HepG2 (cell line): ENCODE measurements around the gene RNF125. TPM values are rescaled to one million over a fixed set of nuclear protein-coding genes. Genes with fewer than 3 reads are reported as not detected.

Experiments used
- ATAC-seq: fragments of 200-7000 bp; cut with Tn5 transposase; 3 replicates; pipeline ENCODE4 v1.9.1; 2020; ENCODE audit warnings: mild to moderate bottlenecking, moderate library complexity
- BruUV-seq: library from RNA; stranded (reverse); fragments of 400-500 nt; replicated peaks from 2 replicates; lab custom pipeline; 2021; lab: Mats Ljungman, UMichigan
- CTCF ChIA-PET: fragments of 300-600 bp; formaldehyde crosslinking; extraction: SDS; loops from one replicate; lab custom pipeline; 2021; ENCODE audit warnings: low total read pairs, inconsistent platforms, low intra/inter-chr PET ratio; lab: Yijun Ruan, JAX
- POLR2A ChIA-PET: fragments of 350-600 bp; sonication (Branson Sonifier 250); formaldehyde crosslinking; loops from one replicate; lab custom pipeline; 2020; ENCODE audit warnings: antibody characterized with exemption, inconsistent platforms; lab: Yijun Ruan, JAX
- DNase-seq: peaks from one replicate; pipeline ENCODE4 v3.0.0-alpha.2; 2015; ENCODE audit warnings: low spot score
- FAIRE-seq: peaks from 3 replicates; lab custom pipeline; 2011; peaks lifted over from hg19 to GRCh38; lab: Jason Lieb, UNC
- H2AFZ ChIP-seq: one replicate; pipeline ENCODE4 v1.6.1; 2011; ENCODE audit warnings: low read length, inconsistent platforms
- H3K27ac ChIP-seq: fragments of 300-600 bp; 3 replicates; pipeline ENCODE4 v1.8.0; 2011; ENCODE audit warnings: mixed run types, mild to moderate bottlenecking, mixed read lengths, low read length, inconsistent platforms; ENCODE audit not compliant: insufficient read depth; ENCODE audit errors: extremely low read length
- H3K27me3 ChIP-seq, 2 experiments: fragments of 200-600 bp in 1 of 2; 2 replicates in 1 of 2; 3 replicates in 1 of 2; pipeline versions ENCODE4 v1.6.0 to v1.8.0; 2011; ENCODE audit warnings: low read length in 2 of 2, mild to moderate bottlenecking in 2 of 2, moderate library complexity in 2 of 2, inconsistent platforms in 1 of 2; ENCODE audit not compliant: insufficient read depth in 2 of 2, control insufficient read depth in 1 of 2
- H3K36me3 ChIP-seq, 2 experiments: fragments of 200-600 bp in 1 of 2; replicated peaks in 1 of 2; 2 replicates in 1 of 2; 3 replicates in 1 of 2; pipeline versions ENCODE4 v1.5.1 to v1.8.0; 2011; ENCODE audit warnings: low read length in 2 of 2, inconsistent platforms in 1 of 2; ENCODE audit not compliant: insufficient read depth in 2 of 2, control insufficient read depth in 1 of 2
- H3K4me1 ChIP-seq: 2 replicates; pipeline ENCODE4 v1.5.1; 2012; ENCODE audit warnings: low read length, inconsistent platforms; ENCODE audit not compliant: insufficient read depth
- H3K4me2 ChIP-seq: 2 replicates; pipeline ENCODE4 v1.6.0; 2011; ENCODE audit warnings: low read depth, low read length, inconsistent platforms
- H3K4me3 ChIP-seq, 3 experiments: fragments of 200-600 bp in 1 of 3; sonication (generic), shearing (Covaris generic) in 1 of 3; replicated peaks in 1 of 3; 2 replicates each; pipeline ENCODE4 v1.5.1; 2011 to 2016; ENCODE audit warnings: low read length in 3 of 3, inconsistent platforms in 2 of 3, low read depth in 2 of 3, mild to moderate bottlenecking in 2 of 3, control low read depth in 1 of 3, mixed read lengths in 1 of 3; ENCODE audit not compliant: insufficient read depth in 1 of 3
- H3K79me2 ChIP-seq: one replicate; pipeline ENCODE4 v1.6.1; 2011; ENCODE audit warnings: low read length, inconsistent platforms; ENCODE audit not compliant: insufficient read depth
- H3K9ac ChIP-seq: 2 replicates; pipeline ENCODE4 v1.6.0; 2011; ENCODE audit warnings: mild to moderate bottlenecking, low read depth, low read length, inconsistent platforms; ENCODE audit not compliant: insufficient read depth
- H3K9me3 ChIP-seq: 2 replicates; pipeline ENCODE4 v1.5.1; 2012; ENCODE audit warnings: mild to moderate bottlenecking, low read length
- H4K20me1 ChIP-seq: 2 replicates; pipeline ENCODE4 v1.6.0; 2011; ENCODE audit warnings: inconsistent platforms, mild to moderate bottlenecking, low read length, moderate library complexity; ENCODE audit not compliant: insufficient read depth
- ATF7 ChIP-seq, 2 experiments: fragments of 450-650 bp in 1 of 2; sonication (generic) in 1 of 2; formaldehyde crosslinking in 1 of 2; IDR thresholded peaks; 2 replicates each; pipeline versions ENCODE4 v1.4.0 to v1.6.1; 2016 to 2020; ENCODE audit warnings: antibody characterized with exemption in 1 of 2, mild to moderate bottlenecking in 1 of 2, missing genetic modification reagents in 1 of 2
- CCAR2 ChIP-seq: fragments of 200-400 bp; formaldehyde crosslinking; optimal IDR thresholded peaks from 2 replicates; pipeline ENCODE3; 2018; ENCODE audit warnings: low read depth, mild to moderate bottlenecking, low read length, moderate library complexity
- JDP2 ChIP-seq: sonication (generic); formaldehyde crosslinking; IDR thresholded peaks from 2 replicates; pipeline ENCODE4 v1.8.1; 2022; ENCODE audit warnings: missing genetic modification reagents, borderline replicate concordance
- MBNL3 ChIP-seq: fragments of 250-450 bp; sonication (Bioruptor Pico); conservative IDR thresholded peaks from 2 replicates; pipeline ENCODE4 v1.8.0; 2022; ENCODE audit warnings: mild to moderate bottlenecking, inconsistent platforms
- ZNF354B ChIP-seq: sonication (generic); formaldehyde crosslinking; IDR thresholded peaks from 2 replicates; pipeline ENCODE4 v1.8.0; 2022; ENCODE audit warnings: mild to moderate bottlenecking, missing genetic modification reagents
- ZNF749 ChIP-seq: sonication (generic); formaldehyde crosslinking; IDR thresholded peaks from 2 replicates; pipeline ENCODE4 v1.8.0; 2022; ENCODE audit warnings: mild to moderate bottlenecking, missing genetic modification reagents, moderate library complexity, borderline replicate concordance
- ZNF792 ChIP-seq: IDR thresholded peaks from 2 replicates; pipeline ENCODE4 v1.6.1; 2016
- WGBS: methylation state at CpG from one replicate; pipeline ENCODE4 v1.1.6; 2017; ENCODE audit warnings: low lambda C conversion rate; 5-methylcytosine and 5-hydroxymethylcytosine counted together
- in situ Hi-C: cut with HindIII; loops from 2 replicates; pipeline ENCODE4 v1.10.0; 2017; ENCODE audit warnings: low pct_unique_long_range_greater_than_20kb; ENCODE audit not compliant: extremely low pct_ligation_motif_present
- intact Hi-C: fragments of 100-400 bp; cut with micrococcal nuclease; formaldehyde crosslinking; loops from one replicate; pipeline ENCODE4 v1.10.0; 2022; ENCODE audit not compliant: unreplicated experiment
- polyA plus RNA-seq, 8 experiments: library from polyadenylated mRNA; depleted of rRNA in 3 of 8; stranded (reverse) in 7 of 8; unstranded in 1 of 8; fragments of >200 nt; fragmentation: Illumina TruSeq in 4 of 8; extraction: Trizol in 4 of 8; gene quantifications; 2 replicates each; pipeline versions ENCODE4 v1.2.1 to v1.2.3, GENCODE V29; 2011 to 2016; ENCODE audit warnings: low read depth in 4 of 8, missing spikeins in 1 of 8, mixed read lengths in 1 of 8; ENCODE audit not compliant: insufficient read depth in 1 of 8
- total RNA-seq, 5 experiments: library from RNA; depleted of rRNA; stranded (reverse); fragments of >200 nt; fragmentation: Illumina TruSeq; extraction: Trizol; gene quantifications; 2 replicates each; pipeline ENCODE4 v1.2.3, GENCODE V29; 2016; ENCODE audit warnings: low read depth in 1 of 5
- TF ChIP-seq, protein P1 (sequence below): sonication (generic); formaldehyde crosslinking; IDR thresholded peaks from 2 replicates; pipeline ENCODE4 v1.8.0; 2022; ENCODE audit warnings: missing genetic modification reagents, mild to moderate bottlenecking, inconsistent platforms, borderline replicate concordance
- TF ChIP-seq, protein P2 (sequence below): sonication (generic); formaldehyde crosslinking; IDR thresholded peaks from 2 replicates; pipeline ENCODE4 v1.4.0; 2020; ENCODE audit warnings: missing genetic modification reagents
- TF ChIP-seq, protein P3 (sequence below): sonication (generic); formaldehyde crosslinking; IDR thresholded peaks from 2 replicates; pipeline ENCODE4 v1.9.0; 2021; ENCODE audit warnings: missing genetic modification reagents, mild to moderate bottlenecking, borderline replicate concordance

The RNF125 gene
- total and polyA plus RNA-seq, 2 of the 13 experiments (the other 11 are each of a cell fraction or from before 2014, with no cell fraction given), result 0.58 to 1.8 TPM

DNA sequence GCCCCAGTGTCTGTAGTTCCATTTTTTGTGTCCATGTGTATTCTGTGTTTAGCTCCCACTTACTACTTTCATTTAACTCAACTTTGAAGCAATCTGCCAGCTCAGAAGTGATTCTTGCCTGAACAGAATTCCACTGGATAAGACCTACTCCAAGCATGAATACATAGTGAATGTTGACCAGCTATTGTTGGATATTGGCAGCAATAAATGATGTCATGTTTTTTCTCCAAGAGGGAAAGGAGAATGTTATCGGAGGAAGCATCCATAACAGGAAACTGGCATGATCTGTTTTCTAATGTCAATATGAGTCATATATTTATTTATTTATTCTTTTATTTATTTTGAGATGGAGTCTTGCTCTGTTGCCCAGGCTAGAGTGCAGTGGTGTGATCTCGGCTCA lies 38.9 kb upstream of the RNF125 start:
- H3K27me3 ChIP-seq, result 0 out of 5 replicates have a peak, but pooled peaks cover 0 to 4% of the 10 kb centered on the region in 2 experiments
- peaks cover 18% of the 10 kb centered on the region; the same call in 1 of the 2 replicates for H3K9me3 ChIP-seq
- no peaks in the 10 kb centered on the region for H4K20me1 ChIP-seq
- H3K79me2 ChIP-seq, result no peaks in the 10 kb centered on the region
- H3K36me3 ChIP-seq, result no peaks in the 10 kb centered on the region
- no peak for TF ChIP-seq JDP2
- TF ChIP-seq ATF7 (IDR thresholded peaks at IDR 0.05), result peak; percentile 69
- TF ChIP-seq ATF7 (CRISPR knock-in tag; IDR thresholded peaks at IDR 0.05), result no peak
- no peak for DNase-seq
- no peak overlapping the region for H3K27ac ChIP-seq
- H3K9ac ChIP-seq, result no peak overlapping the region
- H3K4me2 ChIP-seq, result no peak overlapping the region
- no peak for FAIRE-seq
- H3K4me1 ChIP-seq, result peaks cover 14% of the 10 kb centered on the region
- in situ Hi-C loops (loop anchor here (10.0 kb wide), 1 partner anchor 425 kb away; no protein-coding TSS in a partner anchor), intact Hi-C loops (loop anchor here (5.0 to 10.0 kb wide), 2 partner anchors 52 to 425 kb away; no protein-coding TSS in a partner anchor)
- no peak for ATAC-seq
- H2AFZ ChIP-seq, result no peak overlapping the region
- WGBS, result 78% methylated on average over 2 of the region's 2 CpGs
- POLR2A ChIA-PET, result no interaction called here
- BruUV-seq, result no TSS peak
- CTCF ChIA-PET, result interaction anchor here (0.9 kb wide), 1 partner anchor 238 kb away, joined by 3 read pairs; no protein-coding TSS in a partner anchor
- no peak overlapping the region for H3K4me3 ChIP-seq

DNA sequence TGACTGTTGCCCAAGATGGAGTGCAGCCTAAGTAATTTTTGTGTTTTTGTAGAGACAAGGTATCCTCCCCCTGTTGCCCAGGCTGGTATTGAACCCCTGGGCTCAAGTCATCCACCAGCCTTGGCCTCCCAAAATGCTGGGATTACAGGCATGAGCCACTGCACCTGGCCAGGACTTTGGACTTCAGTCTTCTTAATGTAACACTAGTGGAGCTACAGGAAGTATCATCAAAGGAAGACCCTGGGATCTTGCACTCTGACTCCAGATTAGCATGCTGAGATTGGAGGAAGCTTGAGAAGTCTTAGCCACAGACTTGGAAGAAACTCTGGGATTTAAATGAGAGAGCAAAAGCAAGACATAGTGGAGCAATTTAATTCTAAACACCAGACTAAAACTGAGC lies 37.8 kb upstream of the RNF125 start:
- intact Hi-C loops, result no loop called here
- FAIRE-seq (no peak), DNase-seq (no peak), ATAC-seq (no peak)
- in situ Hi-C loops, result no loop called here
- no TSS peak for BruUV-seq
- Histone ChIP-seq H3K9me3 (peaks cover 14% of the 10 kb centered on the region; the same call in 1 of the 2 replicates), H3K4me1 (peaks cover 14% of the 10 kb centered on the region), H3K79me2 (no peaks in the 10 kb centered on the region), H2AFZ (no peak overlapping the region)
- CTCF ChIA-PET, result no interaction called here
- POLR2A ChIA-PET, result no interaction called here
- TF ChIP-seq ZNF749 (CRISPR knock-in tag) (no peak), ZNF792 (CRISPR knock-in tag) (no peak), ZNF354B (CRISPR knock-in tag) (no peak), CCAR2 (no peak), MBNL3 (CRISPR knock-in tag) (no peak)
- TF ChIP-seq, protein P1, sequence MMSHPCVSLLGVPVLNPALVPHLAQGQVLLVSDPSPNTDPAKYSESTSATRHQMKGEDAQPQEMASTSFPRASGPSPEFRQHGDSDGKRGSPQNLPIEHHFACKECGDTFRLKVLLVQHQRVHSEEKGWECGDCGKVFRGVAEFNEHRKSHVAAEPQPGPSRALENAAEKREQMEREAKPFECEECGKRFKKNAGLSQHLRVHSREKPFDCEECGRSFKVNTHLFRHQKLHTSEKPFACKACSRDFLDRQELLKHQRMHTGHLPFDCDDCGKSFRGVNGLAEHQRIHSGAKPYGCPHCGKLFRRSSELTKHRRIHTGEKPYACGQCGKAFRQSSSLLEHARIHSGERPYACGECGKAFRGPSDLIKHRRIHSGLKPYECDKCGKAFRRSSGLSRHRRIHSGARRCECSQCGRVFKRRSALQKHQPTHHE (CRISPR knock-in tag), result no peak
- TF ChIP-seq, protein P2, sequence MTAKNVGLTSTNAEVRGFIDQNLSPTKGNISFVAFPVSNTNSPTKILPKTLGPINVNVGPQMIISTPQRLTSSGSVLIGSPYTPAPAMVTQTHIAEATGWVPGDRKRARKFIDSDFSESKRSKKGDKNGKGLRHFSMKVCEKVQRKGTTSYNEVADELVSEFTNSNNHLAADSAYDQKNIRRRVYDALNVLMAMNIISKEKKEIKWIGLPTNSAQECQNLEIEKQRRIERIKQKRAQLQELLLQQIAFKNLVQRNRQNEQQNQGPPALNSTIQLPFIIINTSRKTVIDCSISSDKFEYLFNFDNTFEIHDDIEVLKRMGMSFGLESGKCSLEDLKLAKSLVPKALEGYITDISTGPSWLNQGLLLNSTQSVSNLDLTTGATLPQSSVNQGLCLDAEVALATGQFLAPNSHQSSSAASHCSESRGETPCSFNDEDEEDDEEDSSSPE (CRISPR knock-in tag), result no peak
- TF ChIP-seq, protein P3, sequence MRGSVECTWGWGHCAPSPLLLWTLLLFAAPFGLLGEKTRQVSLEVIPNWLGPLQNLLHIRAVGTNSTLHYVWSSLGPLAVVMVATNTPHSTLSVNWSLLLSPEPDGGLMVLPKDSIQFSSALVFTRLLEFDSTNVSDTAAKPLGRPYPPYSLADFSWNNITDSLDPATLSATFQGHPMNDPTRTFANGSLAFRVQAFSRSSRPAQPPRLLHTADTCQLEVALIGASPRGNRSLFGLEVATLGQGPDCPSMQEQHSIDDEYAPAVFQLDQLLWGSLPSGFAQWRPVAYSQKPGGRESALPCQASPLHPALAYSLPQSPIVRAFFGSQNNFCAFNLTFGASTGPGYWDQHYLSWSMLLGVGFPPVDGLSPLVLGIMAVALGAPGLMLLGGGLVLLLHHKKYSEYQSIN, result no peak
- TF ChIP-seq, all 625 proteins: peak for 0
- Histone ChIP-seq H3K36me3 (no peaks in the 10 kb centered on the region), H3K27me3 (0 out of 5 replicates have a peak, but pooled peaks cover 0 to 4% of the 10 kb centered on the region in 2 experiments), H3K27ac (no peak overlapping the region), H3K4me2 (no peak overlapping the region), H3K4me3 (no peak overlapping the region), H4K20me1 (no peaks in the 10 kb centered on the region), H3K9ac (no peak overlapping the region)
